Left renal cortex interstitium (tissue), 4 donors: ENCODE measurements around the gene ZNF576. TPM values are rescaled to one million over a fixed set of nuclear protein-coding genes. Genes with fewer than 3 reads are reported as not detected.
A peak's percentile ranks its signal among the peaks of the same experiment; 100 is the strongest.
"Not testable (repeated sequence)": the region's sequence is repeated elsewhere in the genome, so short reads cannot be mapped to it uniquely, and the experiment has no call there.

Source experiments
- DNase-seq, 4 donors: peaks; one replicate each; pipeline ENCODE4 v3.0.0-alpha.2; 2013; ENCODE audit warnings: low read depth in 4 of 4, low spot score in 2 of 4, missing footprints in 1 of 4
- polyA plus RNA-seq, 4 donors: library from polyadenylated mRNA; unstranded; fragments of 120-200 nt; gene quantifications; one replicate each; pipeline ENCODE4 v1.2.1, GENCODE V29; 2013; ENCODE audit not compliant: insufficient read length in 4 of 4

Gene ZNF576
- 10 to 100 TPM; 10.8 to 17.6 (median 13.7) TPM for polyA plus RNA-seq

- DNase-seq: peak; percentile 99 to 100 (median 100)
Measured at GRCh38 chr19:43595999-43596841, at the start of gene ZNF576, which contains the start of gene IRGQ. ZNF576 (plus strand) TSS chr19:43596595; CDS start chr19:43597109, 514 bp downstream. IRGQ (minus strand) TSS chr19:43596134; CDS start chr19:43595338, 796 bp downstream.

GRCh38 chr19:43547926-43548325 lies 48.5 kb upstream of the ZNF576 start:
- not testable (repeated sequence) for DNase-seq

GRCh38 chr19:43548706-43549105 lies 47.7 kb upstream of the ZNF576 start:
- no peak for DNase-seq

GRCh38 chr19:43551399-43552197 lies 44.8 kb upstream of the ZNF576 start:
- no peak for DNase-seq

GRCh38 chr19:43552198-43552450 lies 44.3 kb upstream of the ZNF576 start:
- no peak for DNase-seq

GRCh38 chr19:43552616-43553015 lies 43.8 kb upstream of the ZNF576 start:
- DNase-seq: no peak

- DNase-seq: no peak
Measured at GRCh38 chr19:43553656-43554055, 42.7 kb upstream of the ZNF576 start.

GRCh38 chr19:43554317-43554895 lies 42.0 kb upstream of the ZNF576 start:
- DNase-seq: no peak

- peak in 1 of 4 donors; percentile 58 for DNase-seq
Measured at GRCh38 chr19:43555185-43555770, 41.1 kb upstream of the ZNF576 start.

- DNase-seq: no peak
Measured at GRCh38 chr19:43560687-43561086, 35.7 kb upstream of the ZNF576 start.

GRCh38 chr19:43561139-43561970 lies 35.0 kb upstream of the ZNF576 start:
- no peak for DNase-seq

- no peak for DNase-seq
Measured at GRCh38 chr19:43562226-43562697, 34.1 kb upstream of the ZNF576 start.

- DNase-seq: no peak
Measured at GRCh38 chr19:43562698-43563241, 33.6 kb upstream of the ZNF576 start.

- no peak for DNase-seq
Measured at GRCh38 chr19:43563816-43564457, 32.5 kb upstream of the ZNF576 start.

- no peak for DNase-seq
Measured at GRCh38 chr19:43564800-43565199, 31.6 kb upstream of the ZNF576 start.

- no peak for DNase-seq
Measured at GRCh38 chr19:43569657-43570056, 26.7 kb upstream of the ZNF576 start.

- no peak for DNase-seq
Measured at GRCh38 chr19:43570174-43570791, 26.1 kb upstream of the ZNF576 start.

- no peak for DNase-seq
Measured at GRCh38 chr19:43572171-43572588, 24.2 kb upstream of the ZNF576 start.
